GM12878 (cell line): ENCODE measurements around the gene CDH10. TPM values are rescaled to one million over a fixed set of nuclear protein-coding genes. Genes with fewer than 3 reads are reported as not detected.

Experiments
- ATAC-seq: fragments of 200-7000 bp; cut with Tn5 transposase; 3 replicates; pipeline ENCODE4 v1.9.1; 2020; ENCODE audit warnings: mild to moderate bottlenecking, moderate library complexity
- BruUV-seq: library from RNA; stranded (reverse); fragments of 400-500 nt; replicated peaks from 2 replicates; lab custom pipeline; 2021; lab: Mats Ljungman, UMichigan
- CTCF ChIA-PET: fragments of 300-600 bp; sonication (Branson Sonifier 250); formaldehyde crosslinking; extraction: SDS; loops from one replicate; lab custom pipeline; 2021; ENCODE audit warnings: inconsistent platforms; lab: Yijun Ruan, JAX
- POLR2A ChIA-PET: fragments of 350-600 bp; formaldehyde crosslinking; extraction: SDS; loops from one replicate; lab custom pipeline; 2021; ENCODE audit warnings: inconsistent platforms; lab: Charles Lee
- RAD21 ChIA-PET: fragments of 300-600 bp; sonication (Branson Sonifier 250); formaldehyde crosslinking; loops from one replicate; lab custom pipeline; 2023; ENCODE audit warnings: antibody characterized with exemption; ENCODE audit not compliant: unreplicated experiment; lab: Charles Lee
- SMC1A ChIA-PET: fragments of 300-600 bp; sonication (Branson Sonifier 250); formaldehyde crosslinking; loops from one replicate; lab custom pipeline; 2023; ENCODE audit not compliant: unreplicated experiment, uncharacterized antibody; lab: Charles Lee
- DNase-seq: peaks from one replicate; pipeline ENCODE4 v3.0.0-alpha.2; 2011; ENCODE audit warnings: low read depth, low spot score
- FAIRE-seq: peaks from 3 replicates; lab custom pipeline; 2011; peaks lifted over from hg19 to GRCh38; lab: Jason Lieb, UNC
- H2AFZ ChIP-seq: 2 replicates; pipeline ENCODE4 v1.6.0; 2011; ENCODE audit warnings: low read depth, low read length, control low read depth; ENCODE audit not compliant: control insufficient read depth
- H3K27ac ChIP-seq: 2 replicates; pipeline ENCODE4 v1.5.1; 2011; ENCODE audit warnings: control low read depth; ENCODE audit not compliant: control insufficient read depth, insufficient read depth
- H3K27me3 ChIP-seq, 2 experiments: replicated peaks in 1 of 2; 2 replicates each; pipeline versions ENCODE4 v1.6.0 to v1.6.1; 2011; ENCODE audit warnings: low read length in 1 of 2; ENCODE audit not compliant: control insufficient read depth in 2 of 2, insufficient read depth in 2 of 2
- H3K36me3 ChIP-seq, 2 experiments: 2 replicates each; pipeline ENCODE4 v1.5.1; 2011; ENCODE audit warnings: low read length in 1 of 2; ENCODE audit not compliant: control insufficient read depth in 2 of 2, insufficient read depth in 2 of 2
- H3K4me1 ChIP-seq: 2 replicates; pipeline ENCODE4 v1.6.1; 2011; ENCODE audit warnings: mild to moderate bottlenecking, low read length, moderate library complexity, mixed read lengths; ENCODE audit not compliant: control insufficient read depth, insufficient read depth
- H3K4me2 ChIP-seq: 2 replicates; pipeline ENCODE4 v1.6.0; 2011; ENCODE audit warnings: control low read depth; ENCODE audit not compliant: control insufficient read depth, insufficient read depth
- H3K4me3 ChIP-seq: fragments of 200-600 bp; sonication (generic); 2 replicates; pipeline ENCODE4 v1.5.1; 2016
- H3K79me2 ChIP-seq: 2 replicates; pipeline ENCODE4 v1.6.0; 2011; ENCODE audit warnings: low read length; ENCODE audit not compliant: control insufficient read depth, insufficient read depth
- H3K9ac ChIP-seq: 2 replicates; pipeline ENCODE4 v1.8.0; 2011; ENCODE audit warnings: low read length, control low read depth, mixed read lengths; ENCODE audit not compliant: control insufficient read depth, insufficient read depth
- H3K9me3 ChIP-seq: replicated peaks from 3 replicates; pipeline ENCODE4 v1.5.1; 2011; ENCODE audit warnings: mild to moderate bottlenecking, low read length; ENCODE audit not compliant: control insufficient read depth, insufficient read depth
- H4K20me1 ChIP-seq: 2 replicates; pipeline ENCODE4 v1.6.0; 2011; ENCODE audit not compliant: control insufficient read depth, insufficient read depth
- ASH2L ChIP-seq: fragments of 300-600, 200-600 bp; sonication (generic); IDR thresholded peaks from 2 replicates; pipeline ENCODE4 v1.6.1; 2017; ENCODE audit warnings: low read depth, mild to moderate bottlenecking, borderline replicate concordance
- CEBPB ChIP-seq, 2 experiments: fragments of 150-350 bp in 1 of 2; IDR thresholded peaks; 2 replicates each; pipeline ENCODE4 v1.6.1; 2012 to 2014; ENCODE audit warnings: low read depth in 2 of 2, low read length in 2 of 2, borderline replicate concordance in 1 of 2, inconsistent platforms in 1 of 2
- HCFC1 ChIP-seq: fragments of 150-350 bp; IDR thresholded peaks from 2 replicates; pipeline ENCODE4 v1.6.1; 2014; ENCODE audit warnings: low read length
- KLF5 ChIP-seq: fragments of 450-650 bp; IDR thresholded peaks from 2 replicates; pipeline ENCODE4 v1.6.1; 2014; ENCODE audit warnings: mild to moderate bottlenecking; ENCODE audit not compliant: partially characterized antibody
- MTA2 ChIP-seq: fragments of 450-650 bp; IDR thresholded peaks from 2 replicates; pipeline ENCODE4 v1.6.1; 2016; ENCODE audit warnings: low read depth, mild to moderate bottlenecking, moderate library complexity
- PAX8 ChIP-seq: fragments of 450-650 bp; IDR thresholded peaks from 2 replicates; pipeline ENCODE4 v1.6.1; 2017; ENCODE audit warnings: mild to moderate bottlenecking, moderate library complexity
- PRDM15 ChIP-seq: fragments of 450-650 bp; formaldehyde crosslinking; IDR thresholded peaks from 2 replicates; pipeline ENCODE4 v1.4.0; 2020; ENCODE audit warnings: mild to moderate bottlenecking, moderate library complexity
- RAD21 ChIP-seq: IDR thresholded peaks from 2 replicates; pipeline ENCODE4 v1.6.1; 2011; ENCODE audit warnings: mild to moderate bottlenecking, low read depth, low read length, moderate library complexity; ENCODE audit not compliant: insufficient read depth
- SP1 ChIP-seq: IDR thresholded peaks from one replicate; pipeline ENCODE4 v1.6.1; 2011; ENCODE audit warnings: low read depth, low read length
- STAT1 ChIP-seq: fragments of 450-650 bp; conservative IDR thresholded peaks from 2 replicates; pipeline ENCODE4 v1.6.1; 2014; ENCODE audit warnings: antibody characterized with exemption, mild to moderate bottlenecking
- USF1 ChIP-seq: IDR thresholded peaks from 2 replicates; pipeline ENCODE4 v1.6.1; 2011; ENCODE audit warnings: borderline replicate concordance, low read depth, mild to moderate bottlenecking, moderate library complexity, mixed read lengths, low read length; ENCODE audit not compliant: insufficient read depth; ENCODE audit errors: extremely low read length
- WRNIP1 ChIP-seq: IDR thresholded peaks from 2 replicates; pipeline ENCODE4 v1.6.1; 2011; ENCODE audit warnings: low read depth, low read length, improper control_type of control experiment, borderline replicate concordance
- ZNF592 ChIP-seq: fragments of 450-650 bp; IDR thresholded peaks from 2 replicates; pipeline ENCODE4 v1.6.1; 2017; ENCODE audit warnings: mild to moderate bottlenecking, moderate library complexity
- WGBS: methylation state at CpG from one replicate; pipeline ENCODE4 v1.1.6; 2016; ENCODE audit warnings: low lambda C conversion rate; ENCODE audit not compliant: insufficient replicate concordance, insufficient coverage; ENCODE audit errors: missing lambda C conversion rate; 5-methylcytosine and 5-hydroxymethylcytosine counted together
- in situ Hi-C: fragments of 300-500 bp; cut with MboI; formaldehyde crosslinking; loops from 9 replicates; pipeline ENCODE4 v1.14.3; 2018; ENCODE audit warnings: mixed read lengths
- intact Hi-C: fragments of 100-400 bp; cut with micrococcal nuclease; formaldehyde crosslinking; loops from one replicate; pipeline ENCODE4 v1.14.2; 2022; ENCODE audit not compliant: unreplicated experiment
- polyA plus RNA-seq, 11 experiments: library from polyadenylated mRNA; depleted of rRNA in 4 of 11; unstranded in 6 of 11; stranded (reverse) in 5 of 11; fragments of >200 nt; fragmentation: Nextera tagmentation in 4 of 11; fragmentation: Illumina TruSeq in 1 of 11; extraction: Ambion mirVana in 4 of 11; extraction: Trizol in 1 of 11; gene quantifications; 1 replicate in 1 of 11; 2 replicates in 10 of 11; pipeline versions ENCODE4 v1.2.1 to v1.2.3, GENCODE V29; 2011 to 2016; ENCODE audit warnings: inconsistent platforms in 2 of 11, missing spikeins in 2 of 11, low read depth in 1 of 11
- total RNA-seq, 4 experiments: library from RNA; depleted of rRNA in 3 of 4; stranded (reverse); fragments of >200 nt in 3 of 4; fragmentation: Illumina TruSeq in 1 of 4; extraction: Trizol in 1 of 4; gene quantifications; 2 replicates each; pipeline versions ENCODE4 v1.2.1 to v1.2.3, GENCODE V29; 2013 to 2021
- TF ChIP-seq, protein P1 (sequence below): fragments of 450-650 bp; IDR thresholded peaks from 2 replicates; pipeline ENCODE4 v1.6.1; 2017; ENCODE audit warnings: mild to moderate bottlenecking, low read depth, inconsistent platforms; ENCODE audit not compliant: poor library complexity, severe bottlenecking

Gene CDH10
- total and polyA plus RNA-seq, 10 of the 15 experiments (the other 5 are each of a cell fraction or from before 2014, with no cell fraction given), result 0.04 to 0.05 TPM; not detected in 8

- Histone ChIP-seq H3K4me3 (no peak overlapping the region), H4K20me1 (no peaks in the 10 kb centered on the region), H3K27ac (no peak overlapping the region), H3K9ac (no peak overlapping the region), H3K79me2 (no peaks in the 10 kb centered on the region), H3K4me1 (no peaks in the 10 kb centered on the region), H3K9me3 (no peaks in the 10 kb centered on the region), H3K4me2 (no peak overlapping the region), H3K36me3 (no peaks in the 10 kb centered on the region), H3K27me3 (no peaks in the 10 kb centered on the region), H2AFZ (no peak overlapping the region)
- 27% methylated on average over 5 of the region's 5 CpGs for WGBS
- no TSS peak for BruUV-seq
- FAIRE-seq, result no peak
- DNase-seq, result no peak
- in situ Hi-C loops, result no loop called here
- intact Hi-C loops, result no loop called here
- ChIA-PET POLR2A (no interaction called here), CTCF (no interaction called here), RAD21 (no interaction called here), SMC1A (no interaction called here)
- no peak for ATAC-seq
- TF ChIP-seq RAD21 (no peak), ZNF592 (no peak), KLF5 (no peak), PAX8 (no peak), ASH2L (no peak), WRNIP1 (no peak), PRDM15 (CRISPR knock-in tag) (no peak), MTA2 (no peak), CEBPB (IDR thresholded peaks at IDR 0.05; ENCODE audit: borderline replicate concordance in 1 of 2, low read depth in 2 of 2, low read length in 2 of 2) (no peak), HCFC1 (no peak), USF1 (no peak), STAT1 (no peak), SP1 (no peak)
- TF ChIP-seq, protein P1, sequence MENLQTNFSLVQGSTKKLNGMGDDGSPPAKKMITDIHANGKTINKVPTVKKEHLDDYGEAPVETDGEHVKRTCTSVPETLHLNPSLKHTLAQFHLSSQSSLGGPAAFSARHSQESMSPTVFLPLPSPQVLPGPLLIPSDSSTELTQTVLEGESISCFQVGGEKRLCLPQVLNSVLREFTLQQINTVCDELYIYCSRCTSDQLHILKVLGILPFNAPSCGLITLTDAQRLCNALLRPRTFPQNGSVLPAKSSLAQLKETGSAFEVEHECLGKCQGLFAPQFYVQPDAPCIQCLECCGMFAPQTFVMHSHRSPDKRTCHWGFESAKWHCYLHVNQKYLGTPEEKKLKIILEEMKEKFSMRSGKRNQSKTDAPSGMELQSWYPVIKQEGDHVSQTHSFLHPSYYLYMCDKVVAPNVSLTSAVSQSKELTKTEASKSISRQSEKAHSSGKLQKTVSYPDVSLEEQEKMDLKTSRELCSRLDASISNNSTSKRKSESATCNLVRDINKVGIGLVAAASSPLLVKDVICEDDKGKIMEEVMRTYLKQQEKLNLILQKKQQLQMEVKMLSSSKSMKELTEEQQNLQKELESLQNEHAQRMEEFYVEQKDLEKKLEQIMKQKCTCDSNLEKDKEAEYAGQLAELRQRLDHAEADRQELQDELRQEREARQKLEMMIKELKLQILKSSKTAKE, result no peak
Observed at GRCh38 chr5:24623031-24623430, 21.7 kb downstream of the CDH10 start.
